ENCODE measurements around the gene AOPEP.
A peak's percentile ranks its signal among the peaks of the same experiment; 100 is the strongest.

The AOPEP gene

GRCh38 chr9:94726495-94727191 is at the start of gene AOPEP:
AOPEP (plus strand) TSS chr9:94726699; CDS start chr9:94759784, 33,085 bp downstream.
- DNase-seq: peak; percentile 99

- no peak for DNase-seq
Measured at GRCh38 chr9:94677929-94678328, 48.6 kb upstream of the AOPEP start.

GRCh38 chr9:94679587-94679986 is 46.9 kb upstream of the AOPEP start:
- no peak for DNase-seq

- no peak for DNase-seq
Measured at GRCh38 chr9:94680020-94680419, 46.5 kb upstream of the AOPEP start.

GRCh38 chr9:94680621-94681020 is 45.9 kb upstream of the AOPEP start:
- no peak for DNase-seq

GRCh38 chr9:94681508-94681907 is 45.0 kb upstream of the AOPEP start:
- peak; percentile 88 for DNase-seq

- no peak for DNase-seq
Measured at GRCh38 chr9:94685359-94685758, 41.1 kb upstream of the AOPEP start.

GRCh38 chr9:94687451-94687850 is 39.0 kb upstream of the AOPEP start:
- DNase-seq: peak; percentile 51

GRCh38 chr9:94690344-94690743 is 36.2 kb upstream of the AOPEP start:
- no peak for DNase-seq

- DNase-seq: peak; percentile 88
Measured at GRCh38 chr9:94692601-94693000, 33.9 kb upstream of the AOPEP start.

- no peak for DNase-seq
Measured at GRCh38 chr9:94693485-94694204, 32.9 kb upstream of the AOPEP start.

- DNase-seq: no peak
Measured at GRCh38 chr9:94696545-94696944, 30.0 kb upstream of the AOPEP start.

- peak; percentile 18 for DNase-seq
Measured at GRCh38 chr9:94697972-94698581, 28.4 kb upstream of the AOPEP start.

- no peak for DNase-seq
Measured at GRCh38 chr9:94699715-94700373, 26.7 kb upstream of the AOPEP start.

GRCh38 chr9:94700445-94700844 is 26.1 kb upstream of the AOPEP start:
- no peak for DNase-seq

- no peak for DNase-seq
Measured at GRCh38 chr9:94703488-94704140, 22.9 kb upstream of the AOPEP start.

GRCh38 chr9:94705162-94705702 is 21.3 kb upstream of the AOPEP start:
- DNase-seq: no peak

- no peak for DNase-seq
Measured at GRCh38 chr9:94706922-94707321, 19.6 kb upstream of the AOPEP start.

GRCh38 chr9:94713436-94714215 is 12.9 kb upstream of the AOPEP start:
- no peak for DNase-seq

- DNase-seq: no peak
Measured at GRCh38 chr9:94714494-94714893, 12.0 kb upstream of the AOPEP start.

- DNase-seq: no peak
Measured at GRCh38 chr9:94717761-94718160, 8.7 kb upstream of the AOPEP start.

- DNase-seq: no peak
Measured at GRCh38 chr9:94718936-94719335, 7.6 kb upstream of the AOPEP start.
